Spinal cord (tissue), 10 donors: Measurements from ENCODE around the gene DYNC1H1. TPM values are rescaled to one million over a fixed set of nuclear protein-coding genes. Genes with fewer than 3 reads are reported as not detected.

Experiments
- DNase-seq, 6 donors: peaks; one replicate each; pipeline versions ENCODE4 v3.0.0 to v3.0.0-alpha.2; 2013 to 2015; ENCODE audit warnings: low spot score in 6 of 6, low read depth in 4 of 6
- H3K27ac ChIP-seq: one replicate; pipeline ENCODE4 v1.5.1; 2013; ENCODE audit warnings: low read depth, low read length, control low read depth
- H3K27me3 ChIP-seq: one replicate; pipeline ENCODE4 v1.6.1; 2013; ENCODE audit warnings: low read length; ENCODE audit not compliant: control insufficient read depth, insufficient read depth
- H3K36me3 ChIP-seq: one replicate; pipeline ENCODE4 v1.6.1; 2013; ENCODE audit warnings: low read length; ENCODE audit not compliant: control insufficient read depth, insufficient read depth
- H3K4me1 ChIP-seq: one replicate; pipeline ENCODE4 v1.6.1; 2013; ENCODE audit warnings: low read length; ENCODE audit not compliant: control insufficient read depth, insufficient read depth
- H3K4me3 ChIP-seq: one replicate; pipeline ENCODE4 v1.5.1; 2013; ENCODE audit warnings: low read depth, low read length, control low read depth
- H3K9me3 ChIP-seq: one replicate; pipeline ENCODE4 v1.6.1; 2013; ENCODE audit warnings: low read length; ENCODE audit not compliant: control insufficient read depth, insufficient read depth
- WGBS: methylation state at CpG from one replicate; pipeline ENCODE4 v1.1.5; 2013; ENCODE audit warnings: missing lambda C conversion rate; ENCODE audit not compliant: insufficient coverage; 5-methylcytosine and 5-hydroxymethylcytosine counted together
- polyA plus RNA-seq, 2 donors: library from polyadenylated mRNA; unstranded; fragments of 120-200 nt; gene quantifications; one replicate each; pipeline ENCODE4 v1.2.1, GENCODE V29; 2013; ENCODE audit not compliant: insufficient read length in 2 of 2
- small RNA-seq: library from RNA; depleted of rRNA; stranded (forward); fragments of <200 nt; gene quantifications from one replicate; pipeline ENCODE3, GENCODE V24; 2014; ENCODE audit warnings: low replicate concordance
- total RNA-seq, 2 donors: library from RNA; depleted of rRNA in 1 of 2; stranded (reverse); fragments of 120-200 nt in 1 of 2; fragments of >200 nt in 1 of 2; gene quantifications; one replicate each; pipeline versions ENCODE4 v1.2.3 to v1.2.4, GENCODE V29; 2013 to 2014
- donor health status: healthy.

Gene DYNC1H1
- total and polyA plus RNA-seq, 4 donors, result 534 to 818 (median 636) TPM

DNA sequence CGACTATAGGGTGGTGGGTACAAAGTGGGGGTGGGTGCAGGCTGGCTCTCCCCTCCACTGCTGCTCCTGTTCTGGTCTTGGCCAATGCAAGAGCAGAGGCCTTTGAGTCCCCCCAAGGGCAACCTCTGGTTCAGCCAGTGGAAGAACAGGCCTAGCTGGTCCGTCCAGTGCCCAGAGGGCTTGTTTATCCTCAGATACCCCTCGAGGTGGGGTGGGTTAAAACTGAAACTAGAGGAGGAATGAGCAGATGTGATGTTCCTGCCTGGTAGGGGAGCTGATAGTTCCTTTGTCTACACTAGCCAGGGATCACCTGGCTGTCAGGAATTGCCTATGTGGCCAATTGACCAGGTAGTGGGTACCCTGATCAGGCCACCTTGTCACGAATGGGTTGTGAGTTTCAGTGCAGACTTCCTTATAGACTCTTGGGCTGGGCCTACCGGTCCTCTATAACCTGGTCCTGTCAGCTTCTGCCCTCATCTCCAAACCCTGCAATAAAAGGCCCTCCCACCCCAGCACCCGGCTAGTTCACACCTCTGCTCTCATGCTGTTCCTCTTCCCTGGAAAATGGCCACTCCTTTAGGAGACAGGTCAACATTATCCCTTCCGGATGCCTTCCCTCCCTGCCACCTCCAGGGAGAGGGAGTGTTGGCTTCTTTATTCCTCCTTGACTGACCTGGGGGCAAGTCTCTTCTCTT, 133.2 kb downstream of the DYNC1H1 start:
- Histone ChIP-seq H3K36me3 (no peaks in the 10 kb centered on the region), H3K4me1 (peaks cover 26% of the 10 kb centered on the region), H3K27me3 (no peaks in the 10 kb centered on the region), H3K27ac (no peak overlapping the region), H3K4me3 (no peak overlapping the region), H3K9me3 (no peaks in the 10 kb centered on the region)
- 87% methylated on average over 3 of the region's 7 CpGs for WGBS
- DNase-seq, result no peak

DNA sequence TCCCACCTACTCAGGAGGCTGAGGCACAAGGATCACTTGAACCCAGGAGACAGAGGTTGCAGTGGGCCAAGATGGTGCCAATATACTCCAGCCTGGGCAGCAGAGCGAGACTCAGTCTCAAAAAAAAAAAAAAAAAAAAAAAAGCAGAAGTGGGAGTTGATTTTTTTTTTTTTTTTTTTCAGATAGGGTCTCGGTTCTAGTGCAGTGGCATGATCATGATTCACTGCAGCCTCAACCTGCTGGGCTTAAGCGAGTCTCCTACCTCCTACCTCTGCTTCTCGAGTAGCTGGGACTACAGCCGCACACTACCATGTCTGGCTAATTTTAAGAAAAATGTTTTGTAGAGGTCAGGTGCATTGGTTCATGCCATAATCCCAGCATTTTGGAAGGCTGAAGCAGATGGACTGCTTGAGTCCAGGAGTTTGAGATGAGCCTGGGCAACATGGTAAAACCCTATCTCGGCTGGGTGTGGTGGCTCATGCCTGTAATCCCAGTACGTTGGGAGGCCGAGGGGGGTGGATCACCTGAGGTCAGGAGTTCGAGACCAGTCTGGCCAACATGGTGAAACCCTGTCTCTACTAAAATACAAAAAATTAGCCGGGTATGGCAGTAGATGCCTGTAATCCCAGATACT, 138.8 kb downstream of the DYNC1H1 start:
- Histone ChIP-seq H3K4me3 (no peak overlapping the region), H3K9me3 (no peaks in the 10 kb centered on the region), H3K4me1 (no peaks in the 10 kb centered on the region), H3K27me3 (no peaks in the 10 kb centered on the region), H3K36me3 (no peaks in the 10 kb centered on the region), H3K27ac (no peak overlapping the region)
- no peak for DNase-seq
- 100% methylated on average over 4 of the region's 10 CpGs for WGBS

DNA sequence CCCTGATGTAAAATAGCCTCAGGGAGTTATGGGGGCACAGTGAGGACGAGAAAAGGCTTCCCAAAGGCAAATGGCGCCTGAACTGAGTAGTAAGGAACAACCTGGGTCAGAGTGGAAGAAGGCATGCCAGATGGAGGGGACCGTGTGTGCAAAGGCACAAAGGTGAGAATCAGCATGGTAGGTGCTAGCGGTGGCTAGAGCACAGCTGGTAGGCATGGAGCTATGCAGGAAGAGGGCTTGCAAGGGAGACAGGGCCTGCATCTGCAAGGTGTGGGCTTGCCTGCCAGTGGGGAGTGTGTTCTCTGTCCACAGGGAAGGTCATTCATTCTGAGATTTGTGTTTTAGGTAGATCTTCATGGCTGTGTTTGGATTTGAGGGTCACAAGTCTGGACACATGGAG, 141.0 kb downstream of the DYNC1H1 start:
- Histone ChIP-seq H3K4me3 (no peak overlapping the region), H3K4me1 (no peaks in the 10 kb centered on the region), H3K9me3 (no peaks in the 10 kb centered on the region), H3K27me3 (no peaks in the 10 kb centered on the region), H3K36me3 (no peaks in the 10 kb centered on the region), H3K27ac (no peak overlapping the region)
- DNase-seq, result no peak
- 82% methylated on average over 4 of the region's 4 CpGs for WGBS

Small RNAs within 50 kb of the gene (small RNA-seq; reads per million reads assigned to genes)
- gene AL118558.2, result not detected
- gene RN7SL472P, result not detected

Other genes with a start within 250 kb of the DYNC1H1 start
- gene PPP2R5C, start 202.9 kb upstream of the DYNC1H1 start, total RNA-seq, result 100 to 1,000 TPM; 121 to 136 TPM
- gene PPP2R5C, start 202.9 kb upstream of the DYNC1H1 start, polyA plus RNA-seq, result 100 to 1,000 TPM; 104 to 124 TPM
- gene HSP90AA1, start 122.5 kb downstream of the DYNC1H1 start, total RNA-seq, result 1,000 to 10,000 TPM in 1 of 2 donors, 100 to 1,000 TPM in 1; 277 to 1,087 TPM
- 100 to 1,000 TPM; 666 to 778 TPM for gene HSP90AA1, start 122.5 kb downstream of the DYNC1H1 start, polyA plus RNA-seq
- gene WDR20, start 175.3 kb downstream of the DYNC1H1 start, total RNA-seq, result 10 to 100 TPM; 20.4 to 29.5 TPM
- gene WDR20, start 175.3 kb downstream of the DYNC1H1 start, polyA plus RNA-seq, result 10 to 100 TPM; 32.3 to 33.1 TPM